Uterus (tissue), 2 donors: ENCODE results near the gene PFKM.

ENCODE experiments used
- POLR2A ChIP-seq, 2 donors: fragments of 450-650 bp; IDR thresholded peaks; one replicate each; pipeline ENCODE4 v1.6.1; 2016; ENCODE audit warnings: antibody characterized with exemption in 2 of 2, mild to moderate bottlenecking in 1 of 2, moderate library complexity in 1 of 2
- TF ChIP-seq, protein P1 (sequence below), 4 experiments: fragments of 200-600 bp in 2 of 4; fragments of 450-650 bp in 2 of 4; sonication (generic) in 2 of 4; IDR thresholded peaks; one replicate each; pipeline ENCODE4 v1.5.1; 2016 to 2019; ENCODE audit warnings: antibody characterized with exemption in 4 of 4, mild to moderate bottlenecking in 2 of 4, moderate library complexity in 1 of 4

GRCh38 chr12:48084066-48084465 is 35.1 kb upstream of the PFKM start:
- TF ChIP-seq, protein P1, sequence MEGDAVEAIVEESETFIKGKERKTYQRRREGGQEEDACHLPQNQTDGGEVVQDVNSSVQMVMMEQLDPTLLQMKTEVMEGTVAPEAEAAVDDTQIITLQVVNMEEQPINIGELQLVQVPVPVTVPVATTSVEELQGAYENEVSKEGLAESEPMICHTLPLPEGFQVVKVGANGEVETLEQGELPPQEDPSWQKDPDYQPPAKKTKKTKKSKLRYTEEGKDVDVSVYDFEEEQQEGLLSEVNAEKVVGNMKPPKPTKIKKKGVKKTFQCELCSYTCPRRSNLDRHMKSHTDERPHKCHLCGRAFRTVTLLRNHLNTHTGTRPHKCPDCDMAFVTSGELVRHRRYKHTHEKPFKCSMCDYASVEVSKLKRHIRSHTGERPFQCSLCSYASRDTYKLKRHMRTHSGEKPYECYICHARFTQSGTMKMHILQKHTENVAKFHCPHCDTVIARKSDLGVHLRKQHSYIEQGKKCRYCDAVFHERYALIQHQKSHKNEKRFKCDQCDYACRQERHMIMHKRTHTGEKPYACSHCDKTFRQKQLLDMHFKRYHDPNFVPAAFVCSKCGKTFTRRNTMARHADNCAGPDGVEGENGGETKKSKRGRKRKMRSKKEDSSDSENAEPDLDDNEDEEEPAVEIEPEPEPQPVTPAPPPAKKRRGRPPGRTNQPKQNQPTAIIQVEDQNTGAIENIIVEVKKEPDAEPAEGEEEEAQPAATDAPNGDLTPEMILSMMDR (IDR thresholded peaks at IDR 0.05) = peak; percentile 16 to 39 (median 38)
- TF ChIP-seq POLR2A (IDR thresholded peaks at IDR 0.05) = no peak
